GM21619 (cell line): ENCODE measurements around the gene ARL10.

Experiments
- ATAC-seq: cut with Tn5 transposase; IDR thresholded peaks from one replicate; pipeline ENCODE4 v1.9.1; 2021; ENCODE audit not compliant: unreplicated experiment

ARL10 gene

DNA sequence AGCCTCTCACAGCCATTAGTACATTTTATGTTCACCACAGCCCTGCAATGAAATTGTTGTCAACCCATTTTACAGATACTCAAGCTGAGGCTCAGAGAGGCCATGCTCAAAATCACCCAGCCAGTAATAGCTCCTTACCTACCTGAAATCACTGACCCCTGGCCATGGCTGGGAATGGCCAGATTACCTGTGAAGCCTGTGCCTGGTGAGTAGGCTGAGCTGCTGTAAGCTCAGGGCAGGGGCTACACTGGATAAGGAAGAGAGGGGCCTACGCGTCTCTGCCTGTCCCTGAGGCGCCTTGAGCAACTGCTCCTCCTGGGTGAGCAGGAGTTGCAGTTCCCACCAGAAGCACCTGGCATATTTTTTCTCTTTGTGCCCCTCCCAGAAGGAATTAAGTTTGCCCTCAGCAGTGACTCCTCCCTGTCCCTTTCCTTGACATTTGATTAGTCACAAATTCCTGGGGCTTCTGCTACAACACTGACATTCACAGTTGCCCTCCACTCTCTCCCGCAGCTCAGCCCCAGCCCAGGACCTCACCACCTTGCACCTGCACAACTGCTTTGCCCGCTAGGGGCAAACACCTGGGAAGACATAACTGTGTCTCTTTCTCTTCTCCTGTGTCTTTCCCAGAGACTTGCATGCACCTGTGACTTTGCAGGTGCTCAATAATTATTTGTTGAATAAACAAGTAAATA, 45.3 kb downstream of the ARL10 start:
- ATAC-seq: no peak

DNA sequence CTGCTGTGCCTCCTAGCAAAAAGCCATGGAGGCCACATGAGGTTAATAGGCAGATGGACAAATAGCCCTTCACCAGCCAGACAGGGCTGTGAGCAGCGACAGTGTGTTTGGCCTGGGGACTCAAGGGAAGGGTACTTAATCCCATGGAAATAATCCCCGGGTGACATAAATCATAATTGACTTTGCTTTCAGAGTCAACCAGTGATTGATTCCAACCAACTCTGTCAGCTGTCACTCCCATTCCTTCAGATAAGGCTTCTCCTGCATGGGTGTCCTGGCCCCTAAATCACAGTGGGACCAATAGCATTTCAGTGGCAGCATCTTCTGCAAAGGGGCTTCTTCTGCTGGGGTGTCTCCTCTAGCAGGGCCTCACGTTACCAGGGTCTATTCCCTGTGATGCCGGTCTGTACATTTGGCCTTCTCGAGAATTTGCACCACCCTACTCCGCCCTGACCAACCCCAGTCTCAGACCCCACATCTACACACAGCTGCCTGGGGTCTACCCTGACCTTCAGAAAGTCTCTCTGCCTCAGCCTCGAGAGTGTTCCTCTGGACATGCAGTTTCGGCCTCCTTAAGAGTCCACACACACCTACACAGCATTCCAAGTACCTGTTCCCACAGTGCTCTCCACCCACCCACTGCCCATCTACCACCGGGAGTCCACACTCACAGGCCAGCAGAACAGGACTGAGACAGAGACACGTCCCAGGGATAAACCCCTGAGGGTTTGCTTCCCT, 47.4 kb downstream of the ARL10 start:
- no peak for ATAC-seq

DNA sequence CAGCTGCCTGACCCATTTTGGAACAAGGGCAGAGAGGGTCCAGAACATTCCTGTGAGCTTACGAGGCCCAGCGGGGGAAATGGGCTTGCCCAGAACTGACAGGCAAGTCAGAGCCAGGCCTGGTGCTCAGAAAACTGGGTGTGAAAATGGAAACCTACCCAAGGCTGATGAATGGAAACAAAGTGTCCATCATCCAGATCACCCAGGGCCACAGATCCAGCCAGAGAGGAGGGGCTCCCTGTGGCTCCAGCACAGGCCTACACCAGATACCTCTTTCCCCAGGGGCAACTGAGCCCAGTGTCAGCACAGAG, 47.9 kb downstream of the ARL10 start:
- ATAC-seq: no peak

DNA sequence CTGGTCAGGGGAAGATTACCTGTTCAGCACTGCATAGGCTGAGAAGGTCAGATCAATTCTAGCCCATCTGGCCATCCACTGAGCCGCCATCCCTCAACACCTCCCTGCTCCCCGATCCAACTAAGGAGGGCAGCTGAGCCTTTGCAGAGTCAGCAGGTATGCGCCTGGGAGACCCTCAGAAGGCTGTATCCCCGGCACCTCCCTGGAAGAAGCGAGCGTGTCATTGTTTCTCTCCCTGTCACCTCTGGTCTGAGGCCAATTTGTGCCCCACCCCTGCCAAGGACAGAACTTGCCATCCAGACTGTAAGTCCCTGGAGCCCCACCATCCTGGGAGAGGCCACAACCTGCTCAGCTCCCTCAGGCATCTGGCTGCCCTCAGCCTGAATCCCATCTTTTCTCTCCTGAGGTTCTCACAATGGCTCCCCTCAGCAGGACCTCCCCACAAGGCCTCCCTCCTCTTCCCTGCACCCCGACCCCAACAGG, 48.5 kb downstream of the ARL10 start:
- no peak for ATAC-seq

DNA sequence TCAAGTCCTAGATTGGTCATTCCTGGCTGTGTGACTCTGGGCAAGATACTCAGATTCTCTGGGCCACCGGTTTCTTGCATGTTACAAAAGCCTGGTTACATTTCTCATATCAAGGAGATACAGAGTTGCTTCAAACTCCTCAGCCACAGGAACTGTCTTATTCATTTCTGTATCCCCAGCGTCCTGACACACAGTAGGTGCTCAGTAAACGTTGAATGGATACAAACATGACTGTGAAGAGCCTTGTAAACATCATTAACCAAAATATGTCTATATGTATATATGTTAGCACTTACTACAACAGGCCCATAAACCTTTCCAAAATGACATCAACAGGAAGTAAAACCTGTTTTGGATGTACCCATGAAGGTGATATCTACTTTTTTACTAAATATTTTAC, 49.4 kb downstream of the ARL10 start:
- ATAC-seq: no peak

DNA sequence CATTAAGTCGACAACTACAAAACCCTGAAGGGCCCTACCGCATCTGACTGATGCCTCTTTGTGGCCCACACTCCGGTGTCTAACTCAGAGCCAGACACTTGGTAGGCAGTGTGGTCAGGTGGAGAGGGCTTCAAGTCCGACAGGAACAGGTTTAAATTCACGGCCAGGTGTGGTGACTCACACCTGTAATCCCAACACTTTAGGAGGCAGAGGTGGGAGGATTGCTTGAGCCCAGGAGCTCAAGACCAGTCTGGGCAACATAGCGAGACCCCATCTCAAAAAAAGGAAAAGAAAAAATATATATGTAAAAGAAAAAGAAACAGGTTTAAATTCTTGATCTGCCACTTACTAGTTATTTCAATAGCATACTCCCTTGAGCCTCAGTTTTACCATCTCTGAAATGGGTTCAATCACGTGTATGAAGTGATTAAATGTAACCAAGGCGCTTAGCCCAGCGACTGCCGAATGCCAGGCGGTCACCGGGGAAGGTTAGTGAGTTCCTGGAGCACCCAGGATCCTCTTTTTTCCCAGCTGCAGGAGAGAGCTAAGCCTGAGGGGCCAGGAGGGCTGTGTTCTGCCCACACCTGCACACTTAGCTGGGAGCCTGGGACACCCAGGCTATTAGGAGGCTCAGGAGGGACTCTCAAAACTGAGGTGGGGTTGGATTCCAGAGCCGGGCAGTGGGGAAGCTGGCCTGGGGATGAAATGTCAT, 50.1 kb downstream of the ARL10 start:
- ATAC-seq: no peak

DNA sequence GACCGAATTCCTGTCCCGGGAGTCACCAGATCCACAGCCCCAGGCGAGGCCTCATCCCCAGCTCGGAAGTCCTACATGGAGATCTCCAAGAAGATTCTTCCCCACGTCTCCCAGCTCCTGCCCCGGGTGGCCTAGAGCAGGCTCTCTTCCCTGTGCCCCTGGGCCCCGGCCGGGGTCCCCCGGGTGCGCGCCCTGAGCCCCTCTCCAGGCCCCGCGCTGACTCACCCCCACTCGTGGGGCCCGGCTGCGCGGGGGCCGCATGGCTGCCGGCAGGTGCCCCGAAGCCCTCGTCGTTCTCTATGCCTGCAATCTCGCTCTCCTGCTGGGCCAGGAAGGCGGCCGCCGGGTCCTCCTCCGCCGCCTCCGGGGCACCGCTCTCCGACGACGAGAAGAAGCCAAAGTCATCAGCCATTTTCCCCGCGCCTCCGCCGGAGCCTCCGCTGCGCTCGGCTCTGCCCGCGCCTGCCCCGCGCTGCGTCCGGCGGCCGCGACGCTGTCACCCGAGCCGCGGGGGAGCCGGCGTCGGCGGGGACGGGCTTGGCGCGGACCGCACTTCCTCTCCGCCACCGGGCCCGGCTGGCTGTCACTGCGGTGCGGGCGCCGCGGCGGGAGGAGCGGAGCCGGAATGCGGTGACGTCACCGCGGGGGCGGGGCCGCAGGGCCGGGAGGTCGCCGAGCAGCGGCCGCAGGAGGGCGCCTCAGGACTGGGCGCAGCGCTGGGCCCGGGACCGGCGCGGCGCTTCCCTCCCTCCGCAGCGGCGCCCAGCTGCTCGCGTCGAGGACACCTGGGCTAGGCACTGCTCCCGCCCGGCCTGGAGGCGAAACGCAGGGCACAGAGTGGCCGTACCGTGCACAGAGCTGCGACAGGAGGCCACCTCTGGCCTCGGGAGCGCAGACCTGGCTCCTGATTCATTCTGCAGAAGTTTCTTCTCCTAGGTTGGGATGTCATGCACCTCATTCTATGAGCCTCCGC, 51.0 kb downstream of the ARL10 start, which contains the start of gene CLTB:
TSS of gene CLTB (minus strand) at position 588 of the 973 bp plus-strand sequence. CDS start at position 412, 176 bp downstream.
- peak; percentile 93 for ATAC-seq

DNA sequence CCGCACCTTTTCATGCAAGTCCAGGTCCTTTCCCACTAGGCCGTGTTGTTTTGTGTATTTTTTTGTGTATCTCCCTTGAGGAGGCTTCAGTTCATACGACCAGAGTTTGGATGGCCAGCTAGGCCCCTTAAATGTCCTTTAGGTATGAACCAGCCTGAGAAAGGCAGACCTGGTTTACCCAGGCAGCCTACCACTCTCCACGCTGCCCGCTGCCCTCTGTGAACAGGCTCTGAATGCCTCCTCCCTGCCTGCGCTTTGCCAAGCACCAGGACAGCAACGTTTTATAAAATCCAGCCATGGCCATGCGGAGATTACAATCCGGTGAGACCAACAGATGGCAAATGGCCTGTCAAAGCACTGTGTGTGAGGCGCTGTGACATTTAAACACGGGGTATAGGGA, 51.7 kb downstream of the ARL10 start:
- no peak for ATAC-seq

DNA sequence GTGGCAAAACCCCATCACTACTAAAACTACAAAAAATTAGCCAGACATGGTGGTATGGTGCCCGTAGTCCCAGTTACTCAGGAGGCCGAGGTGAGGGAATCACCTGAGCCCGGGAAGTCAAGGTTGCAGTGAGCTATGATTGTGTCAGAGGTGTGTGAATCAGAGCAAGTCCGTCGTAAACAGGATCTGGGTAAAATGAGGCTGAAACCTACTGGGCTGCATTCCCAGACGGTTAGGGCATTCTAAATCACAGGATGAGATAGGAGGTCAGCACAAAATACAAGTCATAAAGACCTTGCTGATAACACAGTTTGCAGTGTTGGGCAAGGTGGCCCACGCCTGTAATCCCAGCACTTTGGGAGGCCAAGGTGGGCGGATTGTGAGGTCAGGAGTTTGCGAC, 53.0 kb downstream of the ARL10 start:
- no peak for ATAC-seq

DNA sequence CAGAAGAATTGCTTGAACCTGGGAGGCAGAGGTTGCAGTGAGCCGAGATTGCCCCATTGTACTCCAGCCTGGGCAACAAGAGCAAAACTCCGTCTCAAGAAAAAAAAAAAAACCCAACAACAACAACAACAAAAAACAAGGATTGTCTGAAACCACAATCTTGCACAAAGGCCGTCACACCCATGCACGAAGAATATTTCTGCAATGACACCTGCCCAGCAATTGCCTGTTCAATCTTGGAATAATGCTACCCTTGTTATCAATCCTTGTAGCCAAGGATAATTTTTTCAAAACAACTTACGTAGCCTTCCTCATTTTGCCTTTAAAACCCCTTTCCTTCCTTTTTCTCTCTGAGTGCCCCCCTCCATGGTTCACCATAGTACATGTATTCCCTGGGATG, 54.8 kb downstream of the ARL10 start:
- no peak for ATAC-seq

DNA sequence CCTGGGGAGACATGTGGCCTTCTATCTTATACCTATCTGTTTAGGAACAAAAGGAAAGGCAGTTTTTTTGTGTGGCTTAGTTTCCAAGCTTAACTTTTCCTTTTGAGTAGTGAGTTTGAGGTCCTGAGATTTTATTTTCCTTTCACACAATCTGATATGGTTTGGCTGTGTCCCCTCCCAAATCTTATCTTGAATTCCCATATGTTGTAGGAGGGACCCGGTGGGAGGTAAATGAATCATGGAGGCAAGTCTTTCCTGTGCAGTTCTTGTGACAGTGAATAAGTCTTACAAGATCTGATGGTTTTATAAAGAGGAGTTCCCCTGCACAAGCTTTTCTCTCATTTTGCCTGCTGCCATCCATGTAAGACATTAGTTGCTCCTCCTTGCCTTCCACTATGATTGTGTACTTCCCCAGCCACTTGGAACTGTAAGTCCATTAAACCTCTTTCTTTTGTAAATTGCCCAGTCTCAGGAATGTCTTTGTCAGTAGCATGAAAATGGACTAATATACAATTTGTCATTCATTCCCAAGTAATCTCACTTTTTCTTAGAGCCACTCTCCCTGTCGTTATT, 55.8 kb downstream of the ARL10 start:
- ATAC-seq: no peak

DNA sequence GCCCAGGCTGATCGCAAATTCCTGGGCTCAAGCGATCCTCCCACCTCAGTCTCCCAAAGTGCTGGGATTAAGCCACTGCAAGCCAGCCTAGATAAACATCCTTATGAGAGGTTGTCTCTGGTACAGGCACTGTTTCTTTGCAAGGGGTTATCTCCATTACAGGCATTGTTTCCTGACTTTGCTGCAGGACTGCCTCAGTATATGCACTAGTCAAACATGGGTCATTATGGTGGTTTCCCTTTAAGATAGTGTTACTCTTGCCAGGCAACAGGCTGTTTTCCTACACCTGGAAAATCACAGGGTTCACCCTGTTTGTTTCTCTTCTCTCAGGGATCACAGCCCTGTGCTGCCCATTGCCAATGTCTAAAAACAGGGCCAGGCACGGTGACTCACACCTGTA, 58.9 kb downstream of the ARL10 start:
- ATAC-seq: no peak

DNA sequence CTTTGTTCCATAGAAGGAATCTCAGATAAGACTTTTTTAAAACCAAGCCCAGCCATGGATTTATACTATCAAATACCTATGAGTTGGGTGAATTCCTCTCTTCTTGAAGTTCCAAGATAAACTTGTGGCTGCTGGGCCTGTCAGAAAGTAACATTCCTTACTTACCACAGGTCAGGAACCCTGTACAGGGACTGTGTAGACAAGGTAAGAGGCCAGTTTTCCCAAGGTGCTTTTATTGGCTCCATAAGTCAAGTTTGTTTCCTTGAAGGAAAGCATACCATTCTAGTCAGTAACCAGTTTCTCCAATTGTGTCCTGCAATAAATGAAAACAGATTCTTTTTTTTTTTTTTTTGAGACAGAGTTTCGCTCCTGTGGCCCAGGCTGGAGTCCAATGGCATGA, 59.9 kb downstream of the ARL10 start:
- ATAC-seq: no peak

DNA sequence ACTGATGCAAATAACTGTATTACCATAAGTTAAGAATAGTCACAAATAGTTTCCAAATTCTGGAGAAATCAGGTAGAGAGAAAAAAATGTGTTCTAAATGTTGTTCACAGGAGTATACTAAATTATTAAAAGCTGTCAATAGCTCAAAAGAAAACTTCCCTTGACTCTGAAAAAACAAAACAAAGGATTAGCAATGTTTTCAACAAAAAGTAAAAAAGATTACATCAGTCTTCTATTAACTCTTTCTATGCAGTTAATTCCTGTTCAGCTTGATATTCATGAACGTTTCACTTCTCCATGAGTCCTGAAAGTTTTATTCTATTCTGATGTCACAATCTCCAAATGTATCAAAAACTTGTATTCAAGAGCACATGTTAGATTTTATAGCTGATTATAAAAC, 60.5 kb downstream of the ARL10 start:
- ATAC-seq: no peak

DNA sequence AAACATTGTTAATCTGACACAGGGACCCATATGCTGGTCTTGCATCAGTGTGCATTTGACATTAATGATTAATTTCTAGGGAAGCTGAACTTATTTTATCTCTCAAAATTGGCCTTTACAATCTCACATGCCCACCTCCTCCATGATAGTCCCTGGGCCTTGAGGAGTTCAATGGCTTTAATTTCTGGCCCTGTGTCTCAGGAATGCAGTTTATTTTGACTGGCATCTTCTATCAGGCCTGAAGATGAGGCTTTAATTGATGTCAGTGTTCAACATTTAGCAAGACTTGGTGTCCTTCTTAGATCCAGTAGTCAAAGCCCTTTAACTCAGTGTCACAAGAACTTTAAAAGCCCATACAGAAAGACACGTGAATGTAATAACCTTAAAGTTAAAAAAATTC, 61.6 kb downstream of the ARL10 start:
- no peak for ATAC-seq

DNA sequence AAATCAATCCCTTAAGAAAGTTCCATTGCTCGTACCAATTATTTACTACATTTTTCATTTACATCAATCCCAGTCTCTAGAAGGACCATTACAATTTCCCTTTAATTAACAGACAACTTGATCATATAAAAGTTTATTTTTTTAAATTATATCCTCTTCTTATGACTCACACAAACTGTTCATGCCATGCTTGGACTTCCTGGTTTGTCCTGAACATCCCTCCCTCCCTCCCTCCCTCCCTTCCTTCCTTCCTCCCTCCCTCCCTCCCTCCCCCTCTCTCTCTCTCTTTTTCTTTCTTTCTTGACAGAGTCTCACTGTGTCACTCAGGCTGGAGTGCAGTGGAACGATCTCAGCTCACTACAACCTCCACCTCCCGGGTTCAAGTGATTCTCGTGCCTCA, 62.7 kb downstream of the ARL10 start:
- no peak for ATAC-seq

DNA sequence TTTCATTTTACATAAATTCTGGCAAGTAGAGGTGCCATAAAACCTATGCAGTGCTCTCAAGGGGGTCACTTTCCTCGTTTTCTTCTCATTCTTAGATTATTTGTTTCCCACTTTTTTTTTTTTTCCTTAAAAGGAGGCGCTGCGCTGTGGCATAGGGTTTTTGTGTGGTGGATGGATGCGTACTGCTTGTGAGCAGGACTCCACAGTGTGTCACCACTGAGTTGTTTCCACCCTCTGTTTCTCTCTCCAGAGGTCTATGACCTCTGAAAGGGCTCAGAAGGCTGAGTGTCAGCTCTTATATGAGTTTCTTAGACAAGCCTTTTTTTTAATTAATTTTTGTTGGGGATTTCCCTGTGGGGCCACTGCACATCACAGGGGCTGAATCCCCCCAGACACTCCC, 64.7 kb downstream of the ARL10 start:
- ATAC-seq: no peak
